ENCODE results near the gene ARHGEF11.

Gene ARHGEF11

DNA sequence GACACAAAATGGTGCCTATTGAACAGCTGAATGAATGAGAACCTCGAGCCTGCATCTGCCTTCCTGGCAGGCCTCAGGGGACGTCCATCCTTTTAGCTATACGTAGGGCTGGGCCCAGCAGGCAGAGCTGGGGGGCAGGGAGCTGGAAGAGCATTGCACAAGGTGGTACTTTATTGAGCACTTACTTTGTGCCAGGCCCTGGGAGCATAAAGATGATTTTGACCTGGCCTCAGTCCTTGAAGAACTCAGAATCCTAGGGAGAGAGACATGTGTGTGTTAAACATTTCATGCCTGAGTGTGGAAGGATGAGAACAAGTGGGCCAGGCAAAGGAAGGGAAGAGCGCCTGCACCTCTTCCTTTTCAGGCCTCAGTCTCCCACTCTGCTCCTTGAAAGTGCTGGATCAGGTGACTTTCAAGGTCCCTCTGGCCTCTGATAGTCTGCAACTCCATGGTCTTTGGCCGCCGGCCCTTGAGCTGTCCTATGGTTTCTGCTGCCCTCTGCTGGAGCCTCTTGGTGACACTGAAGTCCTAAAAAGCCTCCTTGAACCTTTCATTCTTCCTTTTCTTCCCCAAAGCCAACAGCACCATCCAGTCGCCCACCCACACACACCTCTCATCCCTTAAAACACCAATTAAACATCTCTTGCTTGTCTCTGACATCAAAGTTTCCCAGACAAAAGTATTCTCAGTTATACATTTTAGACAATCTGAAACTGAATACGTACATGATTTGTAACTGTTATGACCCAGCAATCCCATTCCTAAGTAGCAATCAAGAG lies 155.6 kb downstream of the ARHGEF11 start:
- peak; percentile 89 for DNase-seq

DNA sequence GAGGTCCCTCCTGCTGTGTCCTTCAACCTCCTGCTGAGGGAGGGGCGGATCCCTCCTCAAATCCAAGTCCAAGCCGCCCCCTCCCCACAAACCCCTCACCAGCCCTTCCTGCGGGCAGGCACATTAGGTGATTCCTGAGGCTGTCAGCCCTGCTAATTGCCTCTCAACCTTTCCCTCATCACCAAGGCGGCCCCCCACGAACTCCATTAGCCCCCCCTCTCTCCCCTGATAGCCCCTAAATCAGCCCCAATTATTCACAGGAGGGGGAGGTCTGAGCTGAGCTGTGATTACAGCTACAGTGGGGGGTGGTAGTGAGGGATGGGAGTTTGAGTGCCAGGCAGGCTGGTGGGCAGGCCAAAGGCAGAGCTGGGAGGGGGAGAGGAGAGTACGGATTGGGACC lies 157.8 kb downstream of the ARHGEF11 start:
- no peak for DNase-seq

DNA sequence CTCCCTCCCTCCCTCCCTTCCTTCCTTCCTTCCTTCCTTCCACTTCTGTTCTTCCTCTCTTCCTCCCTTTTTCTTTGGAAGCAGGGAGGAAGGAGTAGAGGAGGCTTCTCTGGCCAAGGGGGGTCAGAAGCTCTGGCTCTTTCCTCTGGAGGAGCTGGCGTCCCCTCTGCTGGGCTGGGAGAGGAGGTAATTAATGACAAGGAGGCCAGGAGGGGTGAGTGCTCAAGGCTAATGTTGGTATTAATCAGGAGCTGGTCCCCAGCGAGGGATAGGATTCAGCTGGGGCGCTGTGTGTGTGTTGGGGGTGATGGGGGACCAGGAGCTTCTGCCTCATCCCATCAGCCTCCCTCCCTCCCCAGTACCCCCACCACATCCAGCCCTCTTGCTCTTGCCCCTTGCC lies 158.2 kb downstream of the ARHGEF11 start:
- no peak for DNase-seq

DNA sequence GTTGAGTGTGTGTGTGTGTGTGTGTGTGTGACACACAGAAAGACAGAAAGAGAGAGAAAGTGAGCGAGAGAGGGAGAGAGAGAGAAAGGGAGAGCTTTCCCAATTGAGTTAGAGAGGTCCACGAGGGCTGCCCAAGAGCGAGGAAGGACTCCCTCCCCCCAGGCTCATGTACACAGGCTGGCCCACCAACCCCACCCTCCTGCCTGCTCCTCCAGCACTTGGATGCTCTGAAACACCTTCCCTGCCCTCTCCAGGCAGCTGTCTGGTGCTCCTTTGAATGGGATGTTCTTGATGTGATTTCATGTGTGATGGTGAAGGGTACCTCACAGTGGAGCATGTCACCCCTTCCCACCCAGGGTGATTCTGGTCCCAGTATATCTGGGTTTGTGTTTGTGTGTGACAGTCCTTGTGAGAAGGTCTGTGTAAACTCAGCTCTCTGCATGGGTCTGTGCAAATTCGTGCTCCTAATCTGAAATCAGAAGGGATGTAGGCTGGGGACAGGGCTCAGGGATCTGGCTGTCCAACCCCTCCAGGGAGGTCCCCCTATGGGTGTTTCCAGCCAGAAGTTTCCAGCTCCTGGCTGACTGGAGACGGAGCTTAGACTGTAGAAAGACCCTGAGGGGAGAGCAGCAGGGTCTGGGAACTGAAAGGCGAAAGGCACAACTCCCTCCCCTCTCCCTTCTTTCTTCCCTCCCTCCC lies 158.8 kb downstream of the ARHGEF11 start:
- DNase-seq, result no peak

GRCh38 chr1:156885880-156886355 lies 159.6 kb downstream of the ARHGEF11 start:
- no peak for DNase-seq

GRCh38 chr1:156885314-156885713 lies 160.2 kb downstream of the ARHGEF11 start:
- no peak for DNase-seq
